AG09319 (cell line): Measurements from ENCODE around the gene EIF4ENIF1.
A peak's percentile ranks its signal among the peaks of the same experiment; 100 is the strongest.
"Not testable (repeated sequence)": the region's sequence is repeated elsewhere in the genome, so short reads cannot be mapped to it uniquely, and the experiment has no call there.

Experiments used
- DNase-seq: peaks from one replicate; pipeline ENCODE4 v3.0.0-alpha.2; 2010; ENCODE audit warnings: low read depth; ENCODE audit errors: extremely low read depth
- CTCF ChIP-seq: IDR thresholded peaks from 2 replicates; pipeline ENCODE4 v1.5.1; 2011; ENCODE audit warnings: low read depth, mild to moderate bottlenecking, inconsistent platforms, low read length, moderate library complexity

Gene EIF4ENIF1

GRCh38 chr22:31497148-31497938 lies 7.7 kb upstream of the EIF4ENIF1 start:
- no peak for DNase-seq

GRCh38 chr22:31496735-31497146 lies 7.1 kb upstream of the EIF4ENIF1 start:
- no peak for TF ChIP-seq CTCF
- DNase-seq: no peak

More at GRCh38 chr22:31497148-31497938, 7.7 kb upstream of the EIF4ENIF1 start:
- no peak for TF ChIP-seq CTCF

- DNase-seq: peak; percentile 65
- peak; percentile 26 for TF ChIP-seq CTCF
These were observed 6.5 kb upstream of the EIF4ENIF1 start, which contains the start of gene SFI1 for GRCh38 chr22:31496007-31496734. Gene SFI1 (plus strand): TSS chr22:31496536. CDS start chr22:31508285, 11,749 bp downstream.

GRCh38 chr22:31495343-31495742 lies 5.7 kb upstream of the EIF4ENIF1 start:
- no peak for TF ChIP-seq CTCF
- DNase-seq: no peak

GRCh38 chr22:31493355-31493754 lies 3.7 kb upstream of the EIF4ENIF1 start:
- not testable (repeated sequence) for DNase-seq

GRCh38 chr22:31492151-31492550 lies 2.5 kb upstream of the EIF4ENIF1 start:
- no peak for DNase-seq
- TF ChIP-seq CTCF: no peak

GRCh38 chr22:31491218-31491962 lies 1.7 kb upstream of the EIF4ENIF1 start:
- TF ChIP-seq CTCF: no peak
- no peak for DNase-seq
